Lower lobe of right lung (tissue), 2 donors: ENCODE data around the gene TMC6. TPM values are rescaled to one million over a fixed set of nuclear protein-coding genes. Genes with fewer than 3 reads are reported as not detected.

Experiments
- ATAC-seq, 2 donors: fragments of 200-7000 bp; cut with Tn5 transposase; one replicate each; pipeline ENCODE4 v1.9.1; 2020 to 2022; ENCODE audit warnings: mild to moderate bottlenecking in 2 of 2, moderate library complexity in 2 of 2
- DNase-seq: peaks from one replicate; pipeline ENCODE4 v3.0.0-alpha.2; 2020
- H3K27ac ChIP-seq: fragments of 200-600 bp; one replicate; pipeline ENCODE4 v1.8.0; 2022
- H3K27me3 ChIP-seq: fragments of 200-600 bp; one replicate; pipeline ENCODE4 v1.8.0; 2022; ENCODE audit warnings: low read depth
- H3K36me3 ChIP-seq: fragments of 200-600 bp; one replicate; pipeline ENCODE4 v1.8.0; 2022; ENCODE audit warnings: mild to moderate bottlenecking
- H3K4me1 ChIP-seq: fragments of 200-600 bp; one replicate; pipeline ENCODE4 v1.8.0; 2022
- H3K4me3 ChIP-seq: fragments of 200-600 bp; one replicate; pipeline ENCODE4 v1.8.0; 2022; ENCODE audit warnings: mild to moderate bottlenecking
- H3K9me3 ChIP-seq: fragments of 200-600 bp; one replicate; pipeline ENCODE4 v1.8.0; 2022
- CTCF ChIP-seq: fragments of 200-600 bp; IDR thresholded peaks from one replicate; pipeline ENCODE4 v1.8.0; 2022; ENCODE audit warnings: antibody characterized with exemption, mild to moderate bottlenecking
- intact Hi-C: fragments of 100-400 bp; cut with DNase I; formaldehyde crosslinking; loops from one replicate; pipeline ENCODE4 v1.11.0; 2022
- long read RNA-seq: library from polyadenylated mRNA; unstranded; transcript quantifications from one replicate; pipeline ENCODE4 v2.0.0, GENCODE V29; 2021
- total RNA-seq: library from RNA; stranded (reverse); fragmentation: NEBNext Ultra II Directional; extraction: Animal tissue kit (Norgen Biotek cat#: 25700); gene quantifications from one replicate; pipeline ENCODE4 v1.2.1, GENCODE V29; 2021
- donor health status: DM: no; HTN: yes; CAD: no; lungs with severe emphysema.

The TMC6 gene
- 173 TPM for total RNA-seq
- long read RNA-seq, full-length matches to known transcripts: 44 of 267 reads
- long read RNA-seq, partial matches to known transcripts: 136 of 267 reads
- long read RNA-seq, other reads (novel, unspliced or antisense): 87 of 267 reads

- peaks cover 30% of the 10 kb centered on the region for H3K36me3 ChIP-seq
- TF ChIP-seq CTCF: no peak
- H3K9me3 ChIP-seq: no peaks in the 10 kb centered on the region
- peaks cover 88% of the 10 kb centered on the region for H3K4me1 ChIP-seq
- intact Hi-C loops: loop anchor here (10.0 kb wide), 1 partner anchor 46 kb away; no protein-coding TSS in a partner anchor
- H3K4me3 ChIP-seq: peak within 1 kb of the TSS; percentile 94
- DNase-seq (peak; percentile 85), ATAC-seq (peak; percentile 79 to 81)
- H3K27me3 ChIP-seq: no peaks in the 10 kb centered on the region
- peak within 1 kb of the TSS; percentile 91 for H3K27ac ChIP-seq
These were observed at the start of gene TMC6 for GRCh38 chr17:78128551-78129350. Gene TMC6, minus strand, starts transcription at chr17:78128755. Its CDS starts 1,923 bp downstream, at chr17:78126832.

DNA sequence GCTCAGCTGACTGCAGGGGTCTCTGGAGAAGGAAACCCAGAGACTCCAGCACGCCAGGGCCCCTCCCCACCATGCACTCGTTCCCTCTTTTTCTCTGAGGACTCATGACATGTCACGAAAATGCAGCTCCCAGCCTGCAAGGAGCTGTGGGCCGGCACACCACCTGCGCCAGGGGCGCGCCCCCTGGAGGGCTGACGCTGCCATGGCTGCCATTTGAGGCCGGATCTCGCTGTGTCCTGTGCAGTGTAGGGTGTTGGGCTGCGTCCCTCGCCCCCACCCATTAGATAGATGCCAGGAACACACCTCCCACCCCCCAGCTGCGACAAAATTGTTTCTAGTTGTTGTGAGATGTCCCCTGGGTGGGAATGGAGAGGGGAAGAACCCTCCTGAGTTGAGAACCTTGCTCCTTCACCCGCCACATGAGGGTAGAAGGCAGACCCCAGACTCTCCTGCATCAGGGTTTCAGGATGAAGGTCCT is 48.0 kb upstream of the TMC6 start:
- Histone ChIP-seq H3K4me3 (no peak overlapping the region), H3K27me3 (no peaks in the 10 kb centered on the region), H3K36me3 (peaks cover 19% of the 10 kb centered on the region), H3K27ac (peak overlapping the region; percentile 85), H3K9me3 (no peaks in the 10 kb centered on the region), H3K4me1 (peaks cover 80% of the 10 kb centered on the region)
- TF ChIP-seq CTCF: peak; percentile 94
- intact Hi-C loops: loop anchor here (10.0 kb wide), 1 partner anchor 52 kb away; the partner anchor contains the start of gene TMC6
- DNase-seq (peak; percentile 90), ATAC-seq (peak; percentile 31 to 50)

DNA sequence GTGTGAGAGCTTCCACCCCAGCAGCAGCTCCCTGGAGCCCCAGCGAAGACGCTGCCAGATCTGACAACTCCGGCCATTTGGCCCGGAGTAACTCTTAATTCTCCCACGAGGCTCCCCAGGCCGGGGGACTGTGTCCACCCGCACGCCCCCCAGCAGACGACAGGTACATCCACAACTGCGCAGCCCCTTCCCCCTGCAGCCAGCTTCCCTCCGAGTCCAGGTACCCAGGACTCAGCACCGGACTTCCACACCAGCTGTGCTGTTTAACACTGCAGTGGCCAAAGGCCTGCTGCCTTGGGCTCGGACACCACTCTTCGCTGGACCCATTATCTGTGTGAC is 47.1 kb upstream of the TMC6 start:
- Histone ChIP-seq H3K27me3 (no peaks in the 10 kb centered on the region), H3K27ac (peak overlapping the region; percentile 85), H3K36me3 (peaks cover 26% of the 10 kb centered on the region), H3K4me1 (peaks cover 87% of the 10 kb centered on the region), H3K4me3 (peak overlapping the region; percentile 33), H3K9me3 (no peaks in the 10 kb centered on the region)
- intact Hi-C loops: loop anchor here (10.0 kb wide), 1 partner anchor 51 kb away; the partner anchor contains the start of gene TMC6
- no peak for DNase-seq
- ATAC-seq: no peak
- no peak for TF ChIP-seq CTCF

- peak; percentile 22 for TF ChIP-seq CTCF
- intact Hi-C loops: loop anchor here (10.0 kb wide), 1 partner anchor 50 kb away; the partner anchor contains the start of gene TMC6
- DNase-seq (no peak), ATAC-seq (peak; percentile 54 to 66)
- Histone ChIP-seq H3K36me3 (peaks cover 26% of the 10 kb centered on the region), H3K27me3 (no peaks in the 10 kb centered on the region), H3K9me3 (no peaks in the 10 kb centered on the region), H3K4me1 (peaks cover 87% of the 10 kb centered on the region), H3K27ac (peak overlapping the region; percentile 85), H3K4me3 (peak overlapping the region; percentile 33)
These were observed 46.5 kb upstream of the TMC6 start for GRCh38 chr17:78174870-78175642.

- Histone ChIP-seq H3K4me3 (peak overlapping the region; percentile 33), H3K4me1 (peaks cover 87% of the 10 kb centered on the region)
- ATAC-seq: peak; percentile 89 to 90
These were observed 45.9 kb upstream of the TMC6 start for GRCh38 chr17:78174346-78174869.

More at GRCh38 chr17:78174346-78174869, 45.9 kb upstream of the TMC6 start:
- no peaks in the 10 kb centered on the region for H3K9me3 ChIP-seq
- intact Hi-C loops: loop anchor here (10.0 kb wide), 1 partner anchor 50 kb away; the partner anchor contains the start of gene TMC6
- DNase-seq: peak; percentile 97
- no peaks in the 10 kb centered on the region for H3K27me3 ChIP-seq
- H3K36me3 ChIP-seq: peaks cover 26% of the 10 kb centered on the region
- H3K27ac ChIP-seq: peak overlapping the region; percentile 85
- peak; percentile 80 for TF ChIP-seq CTCF
